T1000 (cell line): ENCODE results near the gene LIX1L.
A peak's percentile ranks its signal among the peaks of the same experiment; 100 is the strongest.

ENCODE experiments used
- DNase-seq: peaks from one replicate; lab custom pipeline; 2025; ENCODE audit warnings: mixed read lengths; lab: John Stamatoyannopoulos, UW

Gene LIX1L

DNA sequence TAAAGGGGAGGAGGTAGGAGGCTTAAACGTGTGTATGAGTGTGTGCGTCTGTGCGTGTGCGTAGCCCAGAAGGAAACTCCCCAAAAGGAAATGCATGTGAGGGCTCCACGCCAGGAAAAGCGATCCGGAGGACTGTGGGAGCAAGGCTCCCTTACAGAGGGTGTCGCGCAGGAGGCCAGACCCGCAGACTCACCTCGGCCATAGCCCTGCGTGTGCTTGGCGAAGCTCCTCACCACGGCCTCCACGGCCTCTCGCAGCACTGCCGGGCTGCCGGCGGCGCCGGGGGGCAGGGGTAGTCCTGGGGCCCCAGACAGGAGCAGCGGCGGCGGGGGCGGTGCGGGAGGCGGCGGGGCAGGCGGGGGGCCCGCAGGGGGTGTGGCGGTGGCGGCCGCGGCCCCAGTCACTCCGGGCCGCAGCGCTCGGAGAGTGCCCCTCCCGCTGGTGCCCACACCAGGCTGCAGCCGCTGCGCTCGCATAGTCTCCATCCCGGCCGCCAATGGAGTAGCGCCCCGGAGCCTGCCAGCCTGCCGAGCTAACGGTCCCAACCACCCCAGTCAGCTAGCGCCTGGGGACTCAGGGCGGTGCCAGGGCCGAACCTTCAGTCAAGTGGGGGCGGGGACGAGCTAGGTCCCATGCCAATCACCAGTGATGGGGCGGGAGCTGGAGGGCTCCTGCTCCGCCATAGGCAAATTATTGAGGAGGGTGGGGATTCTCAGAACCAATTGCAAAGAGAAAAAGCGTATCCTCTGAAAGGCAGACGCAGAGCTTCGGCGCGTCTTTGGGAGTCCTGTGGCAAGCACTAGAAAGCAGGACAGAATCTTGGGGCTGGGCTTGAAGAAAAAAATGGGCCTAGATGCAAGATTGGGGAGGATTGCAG lies at the start of gene LIX1L:
Gene LIX1L, minus strand, starts transcription at position 575 of the 877 bp plus-strand sequence. Its CDS starts 90 bp downstream, at position 485.
- peak; percentile 90 for DNase-seq

DNA sequence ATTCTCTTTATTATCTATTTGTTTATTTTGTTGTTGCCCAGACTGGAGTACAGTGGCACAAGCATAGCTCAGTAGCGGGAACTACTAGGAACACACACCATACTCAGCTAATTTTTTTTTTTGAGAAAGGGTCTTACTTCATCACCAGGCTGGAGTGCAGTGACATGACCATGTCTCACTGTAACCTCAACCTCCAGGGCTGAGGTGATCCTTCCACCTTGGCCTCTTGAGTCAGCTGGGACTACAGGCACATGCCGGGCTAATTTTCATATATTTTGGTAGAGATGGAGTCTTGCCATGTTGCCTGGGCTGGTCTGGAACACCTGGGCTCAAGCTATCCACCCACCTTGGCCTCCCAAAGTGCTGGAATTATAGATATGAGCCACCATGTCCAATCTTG lies 43.9 kb upstream of the LIX1L start:
- DNase-seq = no peak

DNA sequence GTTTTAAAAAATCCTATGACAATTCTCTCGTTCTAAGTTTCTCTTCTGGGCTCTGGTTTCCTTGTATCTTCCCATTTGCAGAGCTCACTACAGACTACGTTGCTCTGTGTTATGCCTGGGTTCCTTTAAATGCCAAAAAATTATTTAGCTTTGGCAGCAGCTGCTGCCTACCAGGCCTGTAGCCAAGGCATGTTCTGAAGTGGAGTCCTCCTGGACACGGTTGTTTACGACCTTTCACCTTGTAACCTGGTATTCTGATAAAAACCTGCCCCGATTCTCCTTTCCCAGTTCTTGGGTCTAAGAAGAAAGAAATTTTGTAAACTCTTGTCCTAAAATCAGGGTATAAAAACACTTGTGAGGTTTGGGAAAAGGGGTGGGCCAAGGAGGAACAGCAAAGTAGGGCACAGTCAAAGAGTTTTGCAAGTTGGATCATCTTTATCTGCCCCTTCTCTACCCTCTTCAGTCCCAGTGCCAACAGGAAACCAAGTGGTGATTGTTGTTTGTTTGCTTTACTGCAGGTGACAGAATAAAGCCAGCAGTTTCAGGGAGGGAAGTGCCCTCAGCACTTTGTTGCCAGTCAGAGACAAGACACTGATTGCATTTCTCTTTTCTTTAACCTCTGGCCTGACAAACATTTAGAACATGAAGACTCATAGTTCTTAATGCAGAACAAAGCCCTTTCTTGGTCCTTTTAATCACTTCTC lies 41.7 kb upstream of the LIX1L start:
- no peak for DNase-seq

- DNase-seq = no peak
Observed at GRCh38 chr1:145997718-145998023, 39.9 kb upstream of the LIX1L start.

GRCh38 chr1:145997016-145997717 lies 39.4 kb upstream of the LIX1L start:
- DNase-seq = no peak

- peak; percentile 82 for DNase-seq
Observed at GRCh38 chr1:145996433-145997015, 38.7 kb upstream of the LIX1L start, which contains the start of gene TXNIP. TXNIP (minus strand) TSS chr1:145996579; CDS start chr1:145996266, 313 bp downstream.

DNA sequence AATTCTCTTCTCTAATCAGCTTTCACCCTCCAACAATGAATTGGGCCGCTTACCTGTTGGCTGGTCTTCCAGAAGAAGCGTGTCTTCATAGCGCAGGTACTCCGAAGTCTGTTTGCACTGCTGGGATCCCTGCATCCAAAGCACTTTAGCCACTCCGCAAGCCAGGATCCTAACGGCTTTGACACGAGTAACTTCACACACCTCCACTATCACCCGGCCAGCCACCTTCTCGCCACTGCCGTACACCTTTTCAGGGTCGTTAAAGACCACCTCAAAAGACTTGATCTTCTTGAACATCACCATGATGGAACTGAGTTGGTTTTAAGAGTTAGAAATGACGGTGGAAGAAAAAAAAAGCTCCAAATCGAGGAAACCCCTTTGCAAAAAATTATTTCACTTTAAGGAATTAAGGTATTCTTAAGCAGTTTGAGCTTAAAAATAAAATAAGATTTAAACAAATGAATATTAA lies 38.2 kb upstream of the LIX1L start:
- DNase-seq = no peak

DNA sequence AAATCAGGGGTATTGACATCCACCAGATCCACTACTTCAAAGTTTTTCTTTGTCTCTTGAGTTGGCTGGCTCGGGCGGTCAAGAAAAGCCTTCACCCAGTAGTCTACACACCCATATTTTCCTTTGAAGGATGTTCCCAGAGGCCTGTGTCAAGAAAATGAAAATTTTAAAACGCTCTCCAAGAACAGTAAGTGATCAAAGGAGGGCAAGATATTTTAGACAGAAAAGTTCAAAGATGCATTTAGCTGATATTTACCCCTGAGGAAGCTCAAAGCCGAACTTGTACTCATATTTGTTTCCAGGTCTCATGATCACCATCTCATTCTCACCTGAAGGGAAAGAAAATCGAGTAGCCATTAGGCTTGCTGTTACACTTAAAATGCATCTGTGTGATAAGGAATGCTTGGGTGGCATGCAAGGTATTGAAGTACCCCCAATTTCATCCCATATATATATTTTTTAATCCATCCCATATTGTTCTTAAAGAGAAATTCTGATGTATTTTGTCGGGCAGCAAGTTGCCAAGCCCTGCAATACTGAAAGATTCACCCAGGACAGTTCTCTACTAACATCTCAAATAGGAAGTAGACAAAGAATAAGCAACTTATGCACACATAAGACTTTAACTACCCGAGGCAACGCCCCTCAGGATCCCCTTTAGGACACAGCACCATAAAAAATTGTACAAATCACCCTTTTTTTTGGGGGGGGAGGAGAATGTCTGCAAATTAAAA lies 37.5 kb upstream of the LIX1L start:
- DNase-seq = no peak

- DNase-seq = no peak
Observed at GRCh38 chr1:145994391-145995120, 36.7 kb upstream of the LIX1L start.

DNA sequence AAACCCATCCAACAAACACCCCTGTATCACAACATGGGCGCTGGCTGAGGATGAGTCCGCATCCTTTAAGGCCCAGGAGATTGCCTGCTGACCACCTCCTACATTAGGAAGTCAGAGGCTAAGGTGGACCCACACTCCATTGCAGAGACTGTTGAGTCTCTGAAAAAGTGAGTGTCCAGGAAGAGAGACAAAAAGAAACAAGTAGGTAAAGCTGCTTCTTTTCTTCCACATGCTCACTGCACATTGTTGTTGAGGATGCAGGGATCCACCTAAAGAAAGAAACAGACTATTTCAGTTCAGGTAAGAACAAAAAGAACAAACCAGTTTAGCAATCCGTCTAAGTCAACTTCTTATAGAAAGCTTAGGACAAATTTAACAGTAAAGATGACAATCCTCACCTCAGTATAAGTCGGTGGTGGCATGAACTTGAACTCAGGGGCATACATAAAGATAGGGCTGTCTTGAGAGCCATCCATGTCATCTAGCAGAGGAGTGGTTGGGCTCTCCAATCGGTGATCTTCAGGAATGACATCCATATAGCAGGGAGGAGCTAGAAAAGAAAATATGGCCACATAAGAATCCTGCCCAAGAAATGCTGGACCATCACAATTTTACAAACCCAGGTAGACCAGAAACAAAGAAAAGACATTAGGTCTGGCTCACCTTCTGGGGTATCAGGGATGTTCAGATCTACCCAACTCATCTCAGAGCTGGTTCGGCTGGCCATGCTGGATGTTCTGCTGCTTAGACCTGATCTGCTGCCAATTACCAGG lies 36.0 kb upstream of the LIX1L start:
- no peak for DNase-seq

DNA sequence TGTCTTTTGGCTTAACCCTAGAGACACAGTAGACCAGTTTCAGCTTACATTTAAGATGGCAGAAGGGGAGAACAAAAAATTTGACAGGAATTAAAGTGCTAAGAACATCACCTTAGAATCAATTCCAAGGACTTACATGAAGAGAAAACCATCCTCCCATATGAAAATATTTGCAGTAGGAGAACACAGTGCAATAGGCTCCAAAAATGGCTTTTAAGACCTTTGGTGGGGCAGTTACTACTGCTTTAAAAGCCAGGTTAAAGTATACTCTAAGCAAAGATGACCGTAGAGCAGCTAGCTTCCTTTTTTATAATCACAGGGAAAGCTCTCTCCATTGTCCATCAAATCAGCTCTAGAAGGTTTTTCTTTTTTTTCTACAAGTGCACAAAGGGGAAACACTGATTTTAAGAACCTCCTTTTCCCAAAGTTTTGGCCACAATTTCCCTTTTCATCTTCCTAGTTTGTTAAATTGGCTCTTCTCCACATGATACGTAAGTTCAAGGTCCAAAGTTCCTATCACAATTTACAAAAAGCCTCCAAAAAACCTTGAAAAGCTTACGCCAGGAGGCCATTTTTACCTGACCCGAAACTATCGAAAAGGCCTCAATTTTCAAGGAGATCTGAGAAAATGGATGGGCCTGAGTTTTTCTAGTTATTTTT lies 35.3 kb upstream of the LIX1L start:
- DNase-seq = no peak

DNA sequence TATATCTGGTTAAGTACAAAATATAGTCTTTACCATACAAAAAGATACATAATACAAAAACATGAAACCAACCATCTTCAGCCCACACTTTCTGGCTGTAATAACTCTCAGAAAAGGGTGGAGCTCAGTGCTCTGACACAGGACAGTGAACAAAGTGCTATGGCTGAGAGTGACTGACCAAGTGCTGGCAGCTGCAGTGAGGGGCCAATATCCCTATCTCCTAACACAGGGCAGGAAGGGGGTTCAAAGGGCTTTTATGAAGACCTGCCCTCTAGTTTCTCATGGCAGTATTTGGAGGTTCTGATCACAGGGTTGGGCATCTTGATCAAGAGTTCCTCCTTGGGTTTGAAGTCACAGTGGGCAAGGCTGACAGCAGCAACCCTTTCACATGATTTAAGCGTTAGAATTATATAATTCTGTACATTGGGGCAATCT lies 34.7 kb upstream of the LIX1L start:
- no peak for DNase-seq

GRCh38 chr1:145991735-145992412 lies 34.1 kb upstream of the LIX1L start:
- no peak for DNase-seq

DNA sequence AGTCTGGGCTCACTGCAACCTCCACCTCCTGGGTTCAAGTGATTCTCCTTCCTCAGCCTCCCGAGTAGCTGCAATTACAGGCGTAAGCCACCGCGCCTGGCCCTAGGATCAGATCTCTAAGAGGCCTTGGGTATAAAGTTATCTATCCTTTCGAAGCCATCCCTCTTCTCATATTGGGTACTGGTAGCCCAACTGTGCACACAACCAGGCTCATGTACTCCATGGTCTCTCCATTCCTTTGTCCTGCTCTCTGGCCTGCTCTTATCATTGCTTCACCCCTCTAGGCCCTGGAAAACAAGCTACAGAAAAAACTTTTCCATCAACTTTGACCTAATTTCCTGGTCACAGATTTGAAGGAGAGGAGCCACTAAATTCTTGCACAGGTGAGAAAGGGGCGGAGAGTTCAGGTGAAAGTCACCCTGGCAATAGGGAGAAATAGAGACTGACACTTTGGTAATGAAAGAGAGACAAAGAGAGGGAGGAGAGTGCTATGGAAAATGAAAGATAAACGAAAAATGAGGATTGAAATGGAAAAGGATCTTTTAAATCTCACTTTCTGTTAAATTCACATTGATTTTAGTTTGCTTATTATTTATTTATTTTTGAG lies 32.5 kb upstream of the LIX1L start:
- no peak for DNase-seq

DNA sequence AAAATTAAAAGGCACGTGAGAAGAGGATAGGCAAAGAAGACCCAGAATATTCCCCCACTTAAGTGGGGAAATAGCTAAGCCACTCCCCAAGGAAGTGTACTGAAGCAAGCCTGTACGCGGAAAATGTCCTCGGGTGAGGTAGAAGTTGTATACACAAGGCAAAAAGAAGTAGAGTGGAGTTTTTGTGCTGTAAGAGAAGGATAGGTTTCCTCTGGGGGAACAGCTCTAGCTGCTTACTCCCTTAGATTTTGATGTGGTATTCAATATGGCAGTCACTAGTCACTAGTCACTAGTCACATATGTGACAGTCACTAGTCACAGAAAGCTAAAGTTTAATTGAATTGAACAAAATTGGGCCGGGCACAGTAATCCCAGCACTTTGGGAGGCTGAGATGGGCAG lies 31.0 kb upstream of the LIX1L start:
- no peak for DNase-seq

DNA sequence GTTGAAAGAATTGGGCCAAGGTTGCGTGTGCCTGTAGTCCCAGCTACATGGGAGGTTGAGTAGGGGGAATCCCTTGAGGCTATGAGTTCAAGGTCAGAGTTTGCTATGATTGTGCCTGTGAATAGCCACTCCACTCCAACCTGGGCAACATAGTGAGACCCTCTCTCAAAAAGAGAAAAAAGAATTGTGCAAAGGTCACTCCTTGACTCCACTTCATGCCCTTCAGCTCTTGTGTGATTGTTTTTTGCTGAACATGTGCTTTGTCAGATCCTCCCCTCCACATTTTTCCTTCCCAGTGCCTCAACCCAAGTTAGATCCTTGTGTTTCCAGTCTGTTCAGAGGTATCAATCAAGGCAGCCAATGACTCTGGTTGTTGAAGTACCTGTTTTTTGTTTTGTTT lies 30.1 kb upstream of the LIX1L start:
- DNase-seq = no peak

- no peak for DNase-seq
Observed at GRCh38 chr1:145986551-145986950, 28.7 kb upstream of the LIX1L start.
